Measurements from ENCODE around the gene DCAF8L1.

DNA sequence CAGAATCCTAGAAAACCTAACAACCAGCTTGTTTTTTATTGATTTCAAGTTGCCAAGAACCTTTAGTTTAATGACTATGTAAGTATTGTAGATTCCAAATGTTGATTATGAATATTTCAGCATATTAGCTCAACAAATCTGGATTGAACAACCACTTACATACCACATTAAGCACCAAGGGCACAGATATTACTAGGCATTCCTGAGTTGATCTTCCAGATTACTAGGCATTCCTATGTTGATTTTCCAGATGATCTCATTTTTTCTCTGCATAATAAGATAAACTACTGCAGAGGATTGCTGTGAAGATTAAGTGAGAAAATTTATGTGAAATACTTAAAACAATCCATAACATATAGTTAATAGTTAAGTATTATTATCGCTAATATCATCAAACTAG lies 17.4 kb upstream of the DCAF8L1 start:
- no peak for TF ChIP-seq CTCF (IDR thresholded peaks at IDR 0.05)
- TF ChIP-seq EP300 (IDR thresholded peaks at IDR 0.05) = no peak
